ENCODE results near the gene POLR1A.

Gene POLR1A

GRCh38 chr2:85984788-85985187 lies 120.9 kb downstream of the POLR1A start:
- DNase-seq, result no peak

- no peak for DNase-seq
Observed at GRCh38 chr2:85983766-85984165, 121.9 kb downstream of the POLR1A start.

DNA sequence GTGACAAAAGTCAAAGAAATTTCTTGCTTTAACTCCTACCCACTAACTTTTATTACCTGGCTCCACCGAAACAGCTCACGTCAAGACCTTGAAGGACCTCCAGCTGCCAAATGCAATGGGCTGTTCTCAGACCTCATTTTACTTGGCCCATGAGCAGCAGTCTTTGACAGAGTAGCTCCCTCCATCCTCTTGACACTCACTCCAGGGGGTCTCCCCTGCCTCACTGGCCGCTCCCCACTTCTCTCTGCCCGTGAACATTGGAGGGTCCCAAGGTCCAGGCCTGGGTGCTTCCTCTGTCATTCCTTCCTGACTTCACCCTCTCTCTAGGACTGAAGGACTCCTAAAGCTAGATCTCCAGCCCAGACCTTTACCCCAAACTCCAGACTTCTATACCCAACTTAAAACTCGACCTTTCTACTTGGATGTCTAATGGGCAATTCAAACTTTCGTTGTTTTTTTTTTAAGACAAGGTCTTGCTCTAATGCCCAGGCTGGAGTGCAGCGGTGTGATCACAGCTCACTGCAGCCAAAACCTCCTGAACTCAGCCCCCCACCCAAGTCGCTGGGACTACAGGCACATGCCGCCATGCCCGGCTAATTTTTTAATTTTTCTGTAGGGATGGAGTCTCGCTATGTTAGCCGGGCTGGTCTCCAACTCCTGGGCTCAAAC lies 124.0 kb downstream of the POLR1A start:
- DNase-seq, result no peak

DNA sequence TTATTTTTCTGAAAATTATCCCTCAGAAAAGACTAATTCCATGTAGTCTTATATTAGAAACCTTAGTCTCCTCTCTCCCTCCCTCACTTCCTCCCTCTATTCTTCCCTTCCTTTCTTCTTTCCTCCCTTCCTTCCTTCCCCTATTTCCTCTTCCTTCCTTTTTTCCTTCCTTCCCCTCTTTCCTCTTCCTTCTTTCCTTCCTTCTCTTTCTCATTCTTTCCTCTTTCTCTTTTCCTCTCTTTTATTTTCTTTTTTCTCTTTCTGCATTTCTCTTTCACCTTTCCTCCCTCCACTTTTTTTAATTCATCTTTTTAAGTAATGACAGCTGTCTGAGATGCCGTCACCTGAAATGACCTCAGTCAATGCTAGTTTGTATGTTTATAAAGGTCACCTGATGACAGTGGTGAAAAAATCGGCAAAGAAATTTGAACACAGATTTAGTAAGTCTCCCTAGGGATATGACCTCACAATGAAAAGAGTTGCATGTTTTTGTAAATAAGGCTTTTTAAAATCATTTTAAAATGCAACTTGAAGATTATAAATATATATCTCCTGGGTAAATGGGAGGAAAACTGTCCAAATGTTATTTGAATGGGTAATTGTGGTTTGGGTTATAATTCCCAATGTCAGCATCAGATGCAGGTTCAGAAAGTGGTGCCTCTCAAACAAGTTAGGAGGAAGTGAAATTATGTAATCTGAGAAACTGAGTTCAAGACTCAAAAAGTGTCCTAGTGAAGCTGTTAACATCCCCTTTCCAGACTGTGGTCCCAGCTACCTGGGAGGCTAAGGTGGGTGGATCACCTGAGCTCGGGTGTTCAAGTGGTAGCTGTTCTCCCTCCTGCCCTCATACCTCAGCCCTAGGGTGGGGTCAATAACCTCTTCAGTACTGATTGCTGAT lies 126.6 kb downstream of the POLR1A start:
- no peak for DNase-seq

DNA sequence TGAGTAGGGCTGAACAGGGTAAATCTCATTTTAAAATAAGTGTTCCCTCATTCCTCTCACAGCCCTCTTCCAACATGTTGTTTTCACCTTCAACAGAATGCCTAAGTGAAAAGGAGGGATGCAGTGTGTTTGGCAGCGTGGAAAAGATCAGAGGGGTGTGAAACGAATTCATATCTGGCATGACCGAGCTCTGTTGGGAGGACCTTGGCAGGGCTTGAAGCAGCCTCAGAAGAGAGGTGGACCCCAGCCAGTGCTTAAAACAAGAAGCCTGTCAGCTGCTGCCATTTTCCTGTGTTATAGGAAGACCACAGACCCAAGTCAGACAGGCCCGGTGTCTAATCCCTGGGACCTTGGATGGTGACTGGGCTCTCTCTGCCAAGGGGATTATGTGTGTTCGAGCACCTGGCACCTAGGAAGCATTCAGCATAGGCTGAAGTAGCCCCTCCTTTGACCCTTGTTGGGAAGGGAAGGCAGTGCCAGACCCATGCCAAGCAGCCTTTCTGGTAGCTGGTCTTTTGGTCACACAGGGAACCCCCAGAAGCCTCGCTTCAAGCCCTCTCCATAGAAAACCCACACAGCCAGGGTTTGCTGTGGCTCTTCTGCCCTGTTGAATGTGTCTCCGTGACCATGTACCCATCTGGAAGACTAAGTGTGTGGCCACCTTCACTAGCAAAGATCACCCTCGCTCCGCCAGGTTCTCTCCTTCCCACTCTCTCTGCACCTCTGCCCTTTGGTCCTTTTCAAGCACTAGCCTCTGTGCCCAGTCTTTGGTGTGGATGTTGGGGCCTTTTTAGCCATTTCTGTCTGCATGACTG lies 129.4 kb downstream of the POLR1A start:
- peak in 5 of 58 donors; percentile 16 to 28 (median 22) for DNase-seq

DNA sequence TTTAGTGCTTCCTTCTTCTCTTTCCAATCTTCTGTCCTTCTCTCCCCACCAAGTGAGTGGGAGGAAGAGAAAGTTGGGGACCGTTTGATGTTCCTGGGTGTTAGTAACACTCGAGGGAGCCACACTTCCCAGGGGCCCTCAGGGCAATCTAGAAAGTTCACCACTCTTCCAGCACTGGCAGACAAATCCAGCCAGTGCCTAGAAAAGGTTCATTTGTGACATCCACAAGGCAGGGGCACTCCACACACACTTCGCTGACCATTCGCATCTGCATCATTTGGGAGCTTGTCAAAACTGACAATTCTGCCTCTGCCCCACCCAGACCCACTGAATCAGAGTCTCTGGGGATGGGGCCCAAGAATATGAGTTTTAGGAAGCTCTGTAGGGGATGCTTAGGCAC lies 130.1 kb downstream of the POLR1A start:
- no peak for DNase-seq

DNA sequence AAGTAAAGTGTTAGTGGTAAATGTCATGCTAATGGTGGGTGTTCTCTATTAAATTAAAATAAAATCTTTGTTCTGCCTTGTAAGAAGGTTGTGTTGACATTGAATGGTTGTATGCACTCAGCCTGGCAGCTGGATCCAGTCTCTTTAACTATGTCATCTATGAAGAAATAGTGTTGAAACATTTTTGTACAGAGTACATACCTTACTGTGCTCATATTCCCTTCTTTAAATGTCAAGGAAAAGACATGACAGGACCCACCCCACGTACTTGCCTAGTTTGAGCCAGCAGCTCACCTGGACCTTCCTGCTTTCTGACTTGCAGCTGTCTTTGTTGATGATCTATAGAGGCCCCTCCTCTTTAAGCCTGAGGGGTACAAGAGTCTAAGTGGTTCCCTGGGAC lies 131.3 kb downstream of the POLR1A start:
- no peak for DNase-seq

DNA sequence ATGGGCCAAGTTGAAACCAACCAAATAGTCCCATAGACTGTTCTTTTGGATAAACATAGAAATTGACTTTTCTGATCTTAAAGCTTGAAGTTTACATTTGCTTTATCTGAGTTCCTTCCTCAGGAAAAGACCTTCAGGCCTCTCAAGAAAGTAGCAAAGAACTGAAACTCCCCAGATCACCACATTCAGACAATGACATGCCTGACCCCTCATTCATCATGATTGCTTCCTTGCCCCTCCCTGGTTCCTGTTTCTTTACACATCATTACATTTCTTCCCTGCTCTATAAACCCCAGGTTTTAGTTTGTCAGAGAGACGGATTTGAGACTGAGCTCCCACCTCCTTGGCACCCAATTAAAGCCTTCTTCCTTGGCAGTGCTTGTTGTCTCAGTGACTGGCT lies 133.3 kb downstream of the POLR1A start:
- DNase-seq, result no peak

- DNase-seq, result no peak
Observed at GRCh38 chr2:85971366-85971765, 134.3 kb downstream of the POLR1A start.
